NCI-H2196 (cell line): ENCODE measurements around the gene CYSLTR2.
"Not testable (repeated sequence)": the region's sequence is repeated elsewhere in the genome, so short reads cannot be mapped to it uniquely, and the experiment has no call there.

Experiments used
- DNase-seq: peaks from one replicate; lab custom pipeline; 2025; ENCODE audit not compliant: unreplicated experiment; lab: John Stamatoyannopoulos, UW

Gene CYSLTR2

GRCh38 chr13:48644141-48644540 is 9.6 kb upstream of the CYSLTR2 start:
- DNase-seq: no peak

GRCh38 chr13:48644951-48645350 is 8.8 kb upstream of the CYSLTR2 start:
- no peak for DNase-seq

- no peak for DNase-seq
Measured at GRCh38 chr13:48645845-48646244, 7.9 kb upstream of the CYSLTR2 start.

- no peak for DNase-seq
Measured at GRCh38 chr13:48646791-48647190, 6.9 kb upstream of the CYSLTR2 start.

- no peak for DNase-seq
Measured at GRCh38 chr13:48647625-48648024, 6.1 kb upstream of the CYSLTR2 start.

GRCh38 chr13:48648446-48648845 is 5.3 kb upstream of the CYSLTR2 start:
- DNase-seq: no peak

- DNase-seq: no peak
Measured at GRCh38 chr13:48652851-48653471, 768 bp upstream of the CYSLTR2 start.

GRCh38 chr13:48654511-48654910 is 782 bp downstream of the CYSLTR2 start:
- DNase-seq: no peak

- no peak for DNase-seq
Measured at GRCh38 chr13:48655291-48655690, 1.6 kb downstream of the CYSLTR2 start.

GRCh38 chr13:48656608-48657007 is 2.9 kb downstream of the CYSLTR2 start:
- no peak for DNase-seq

- DNase-seq: no peak
Measured at GRCh38 chr13:48660361-48661076, 6.8 kb downstream of the CYSLTR2 start.

- no peak for DNase-seq
Measured at GRCh38 chr13:48661107-48661506, 7.4 kb downstream of the CYSLTR2 start.

GRCh38 chr13:48662226-48662625 is 8.5 kb downstream of the CYSLTR2 start:
- DNase-seq: no peak

- no peak for DNase-seq
Measured at GRCh38 chr13:48667136-48667535, 13.4 kb downstream of the CYSLTR2 start.

GRCh38 chr13:48671421-48671820 is 17.7 kb downstream of the CYSLTR2 start:
- DNase-seq: not testable (repeated sequence)

- DNase-seq: no peak
Measured at GRCh38 chr13:48675247-48675646, 21.5 kb downstream of the CYSLTR2 start.

GRCh38 chr13:48678316-48678715 is 24.6 kb downstream of the CYSLTR2 start:
- no peak for DNase-seq

GRCh38 chr13:48679941-48680680 is 26.4 kb downstream of the CYSLTR2 start:
- DNase-seq: no peak

GRCh38 chr13:48680756-48681392 is 27.1 kb downstream of the CYSLTR2 start:
- DNase-seq: no peak

GRCh38 chr13:48681905-48682304 is 28.2 kb downstream of the CYSLTR2 start:
- no peak for DNase-seq

GRCh38 chr13:48682436-48682835 is 28.7 kb downstream of the CYSLTR2 start:
- no peak for DNase-seq
